Thoracic aorta (tissue), 2 donors: Measurements from ENCODE around the gene HDAC5. TPM values are rescaled to one million over a fixed set of nuclear protein-coding genes. Genes with fewer than 3 reads are reported as not detected.
A peak's percentile ranks its signal among the peaks of the same experiment; 100 is the strongest.

Experiments used
- ATAC-seq: fragments of 150-250 bp; one replicate; pipeline ENCODE4 v1.8.0; 2017; ENCODE audit warnings: low read depth; ENCODE audit not compliant: insufficient number of reproducible peaks, low FRiP score
- DNase-seq: peaks from one replicate; pipeline ENCODE4 v3.0.0-alpha.2; 2020; ENCODE audit warnings: low spot score
- H3K27ac ChIP-seq, 2 donors: fragments of 200-600 bp; sonication (generic); 1 replicate in 1 of 2; 2 replicates in 1 of 2; pipeline ENCODE4 v1.5.1; 2016; ENCODE audit warnings: mild to moderate bottlenecking in 2 of 2, moderate library complexity in 2 of 2
- H3K27me3 ChIP-seq: fragments of 200-600 bp; sonication (generic); replicated peaks from 2 replicates; pipeline ENCODE4 v1.6.0; 2016; ENCODE audit warnings: mild to moderate bottlenecking; ENCODE audit not compliant: insufficient read depth
- H3K36me3 ChIP-seq: fragments of 200-600 bp; sonication (generic); one replicate; pipeline ENCODE4 v1.5.1; 2016
- H3K4me1 ChIP-seq, 2 donors: fragments of 200-600 bp; sonication (generic); 1 replicate in 1 of 2; 2 replicates in 1 of 2; pipeline versions ENCODE4 v1.5.1 to v1.6.0; 2016; ENCODE audit warnings: low read depth in 2 of 2, mild to moderate bottlenecking in 1 of 2; ENCODE audit not compliant: control insufficient read depth in 1 of 2
- H3K4me3 ChIP-seq: fragments of 200-600 bp; sonication (generic); 2 replicates; pipeline ENCODE4 v1.5.1; 2016; ENCODE audit warnings: mild to moderate bottlenecking
- H3K9me3 ChIP-seq: fragments of 200-600 bp; sonication (generic); 2 replicates; pipeline ENCODE4 v1.5.1; 2016
- total RNA-seq, 2 donors: library from RNA; depleted of rRNA; stranded (reverse); fragments of >200 nt; gene quantifications; one replicate each; pipeline versions ENCODE4 v1.1.0 to v1.2.3, GENCODE V29; 2016
- TF ChIP-seq, protein P1 (sequence below): fragments of 200-600 bp; sonication (generic); IDR thresholded peaks from one replicate; pipeline ENCODE4 v1.5.1; 2019; ENCODE audit warnings: antibody characterized with exemption

HDAC5 gene
- total RNA-seq, 2 donors from 2014 or later: 76.9 to 115 TPM

DNA sequence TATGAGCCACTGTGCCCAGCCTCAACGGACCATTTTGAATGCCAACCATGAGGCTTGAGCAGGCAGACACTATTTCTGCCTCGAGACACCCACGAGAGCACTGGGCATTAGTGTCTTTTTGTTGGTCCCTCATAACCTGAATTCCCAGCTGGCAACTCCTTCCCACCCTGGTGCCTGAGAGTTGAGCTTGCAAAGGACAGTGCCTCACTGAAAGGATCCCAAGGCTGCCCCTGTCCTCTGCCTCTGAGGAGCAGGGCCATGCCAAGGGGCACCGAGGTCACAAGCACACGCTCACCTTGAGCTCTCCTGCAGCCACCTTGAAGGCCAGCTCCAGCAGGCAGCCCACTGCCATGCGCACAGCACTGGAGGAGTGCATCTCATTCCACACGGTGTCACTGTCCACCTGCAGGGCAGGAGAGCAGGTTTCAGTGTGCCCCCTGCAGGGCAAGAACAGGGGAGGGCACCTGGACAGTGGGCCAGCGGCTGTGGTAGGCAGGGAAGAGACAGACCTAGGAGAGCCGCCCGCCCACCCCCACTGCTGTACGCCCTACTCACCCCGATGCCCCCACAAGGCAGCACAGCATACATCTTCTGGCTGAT, 40.1 kb downstream of the HDAC5 start:
- no peak overlapping the region for H3K27ac ChIP-seq
- peaks cover 78% of the 10 kb centered on the region for H3K36me3 ChIP-seq
- DNase-seq (no peak), ATAC-seq (no peak)
- H3K4me3 ChIP-seq: no peak overlapping the region
- no peaks in the 10 kb centered on the region for H3K4me1 ChIP-seq
- no peaks in the 10 kb centered on the region for H3K27me3 ChIP-seq
- H3K9me3 ChIP-seq: no peaks in the 10 kb centered on the region
- TF ChIP-seq, protein P1, sequence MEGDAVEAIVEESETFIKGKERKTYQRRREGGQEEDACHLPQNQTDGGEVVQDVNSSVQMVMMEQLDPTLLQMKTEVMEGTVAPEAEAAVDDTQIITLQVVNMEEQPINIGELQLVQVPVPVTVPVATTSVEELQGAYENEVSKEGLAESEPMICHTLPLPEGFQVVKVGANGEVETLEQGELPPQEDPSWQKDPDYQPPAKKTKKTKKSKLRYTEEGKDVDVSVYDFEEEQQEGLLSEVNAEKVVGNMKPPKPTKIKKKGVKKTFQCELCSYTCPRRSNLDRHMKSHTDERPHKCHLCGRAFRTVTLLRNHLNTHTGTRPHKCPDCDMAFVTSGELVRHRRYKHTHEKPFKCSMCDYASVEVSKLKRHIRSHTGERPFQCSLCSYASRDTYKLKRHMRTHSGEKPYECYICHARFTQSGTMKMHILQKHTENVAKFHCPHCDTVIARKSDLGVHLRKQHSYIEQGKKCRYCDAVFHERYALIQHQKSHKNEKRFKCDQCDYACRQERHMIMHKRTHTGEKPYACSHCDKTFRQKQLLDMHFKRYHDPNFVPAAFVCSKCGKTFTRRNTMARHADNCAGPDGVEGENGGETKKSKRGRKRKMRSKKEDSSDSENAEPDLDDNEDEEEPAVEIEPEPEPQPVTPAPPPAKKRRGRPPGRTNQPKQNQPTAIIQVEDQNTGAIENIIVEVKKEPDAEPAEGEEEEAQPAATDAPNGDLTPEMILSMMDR: no peak

DNA sequence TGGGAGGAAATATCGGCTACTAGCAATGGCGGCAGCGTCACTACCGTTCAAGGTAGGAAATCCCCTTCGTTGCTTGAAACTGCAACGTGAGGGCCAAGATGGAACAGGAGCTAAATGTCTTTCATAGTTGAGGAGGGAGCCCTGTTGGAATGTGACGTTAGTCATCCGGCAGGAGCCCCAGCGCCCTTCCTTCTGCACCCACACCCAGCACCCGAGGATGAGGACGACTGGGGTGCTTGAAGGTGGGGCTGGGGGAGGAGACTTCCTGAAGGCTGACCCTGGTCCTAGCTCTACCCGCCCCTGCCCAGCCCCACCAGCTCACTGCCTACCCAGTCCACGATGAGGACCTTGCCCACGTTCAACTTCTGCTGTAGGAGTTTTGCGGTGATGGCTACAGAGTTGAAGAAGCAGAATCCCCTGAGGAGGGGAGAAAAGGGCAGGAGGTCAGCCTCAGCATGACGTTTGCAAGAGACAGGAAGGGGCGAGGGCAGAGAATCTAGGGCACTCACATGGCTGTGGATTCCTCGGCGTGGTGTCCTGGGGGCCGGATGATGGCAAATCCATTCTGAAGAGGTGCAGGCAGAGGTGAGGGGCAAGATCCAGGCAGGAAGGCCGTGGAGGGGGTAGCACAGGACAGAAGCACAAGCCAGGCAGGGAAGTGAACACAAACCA, 41.0 kb downstream of the HDAC5 start:
- no peak overlapping the region for H3K4me3 ChIP-seq
- ATAC-seq: no peak
- H3K27ac ChIP-seq: peak overlapping the region; percentile 18 to 36
- H3K36me3 ChIP-seq: peaks cover 82% of the 10 kb centered on the region
- no peaks in the 10 kb centered on the region for H3K4me1 ChIP-seq
- no peaks in the 10 kb centered on the region for H3K9me3 ChIP-seq
- DNase-seq: no peak
- TF ChIP-seq, protein P1: no peak
- H3K27me3 ChIP-seq: no peaks in the 10 kb centered on the region

DNA sequence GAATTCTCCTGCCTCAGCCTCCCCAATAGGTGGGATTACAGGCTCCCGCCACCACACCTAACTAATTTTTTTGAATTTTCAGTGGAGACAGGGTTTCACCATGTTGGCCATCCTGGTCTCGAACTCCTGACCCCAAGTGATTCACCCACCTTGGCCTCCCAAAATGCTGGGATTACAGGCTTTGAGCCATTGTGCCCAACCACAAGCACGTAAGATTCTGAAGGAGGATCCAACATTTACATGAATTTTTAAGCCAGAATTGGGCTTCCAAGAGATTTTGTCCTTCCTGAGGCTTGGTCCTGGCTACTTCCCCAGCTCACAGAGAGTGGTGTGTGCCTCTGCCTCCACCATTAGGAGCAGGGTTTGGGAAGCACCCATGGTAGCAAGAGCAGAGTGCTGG, 41.8 kb downstream of the HDAC5 start:
- no peaks in the 10 kb centered on the region for H3K27me3 ChIP-seq
- H3K27ac ChIP-seq: peak overlapping the region; percentile 18 to 36
- H3K4me3 ChIP-seq: no peak overlapping the region
- H3K36me3 ChIP-seq: peaks cover 88% of the 10 kb centered on the region
- no peak for ATAC-seq
- no peak for DNase-seq
- no peaks in the 10 kb centered on the region for H3K9me3 ChIP-seq
- no peaks in the 10 kb centered on the region for H3K4me1 ChIP-seq
- TF ChIP-seq, protein P1: no peak

DNA sequence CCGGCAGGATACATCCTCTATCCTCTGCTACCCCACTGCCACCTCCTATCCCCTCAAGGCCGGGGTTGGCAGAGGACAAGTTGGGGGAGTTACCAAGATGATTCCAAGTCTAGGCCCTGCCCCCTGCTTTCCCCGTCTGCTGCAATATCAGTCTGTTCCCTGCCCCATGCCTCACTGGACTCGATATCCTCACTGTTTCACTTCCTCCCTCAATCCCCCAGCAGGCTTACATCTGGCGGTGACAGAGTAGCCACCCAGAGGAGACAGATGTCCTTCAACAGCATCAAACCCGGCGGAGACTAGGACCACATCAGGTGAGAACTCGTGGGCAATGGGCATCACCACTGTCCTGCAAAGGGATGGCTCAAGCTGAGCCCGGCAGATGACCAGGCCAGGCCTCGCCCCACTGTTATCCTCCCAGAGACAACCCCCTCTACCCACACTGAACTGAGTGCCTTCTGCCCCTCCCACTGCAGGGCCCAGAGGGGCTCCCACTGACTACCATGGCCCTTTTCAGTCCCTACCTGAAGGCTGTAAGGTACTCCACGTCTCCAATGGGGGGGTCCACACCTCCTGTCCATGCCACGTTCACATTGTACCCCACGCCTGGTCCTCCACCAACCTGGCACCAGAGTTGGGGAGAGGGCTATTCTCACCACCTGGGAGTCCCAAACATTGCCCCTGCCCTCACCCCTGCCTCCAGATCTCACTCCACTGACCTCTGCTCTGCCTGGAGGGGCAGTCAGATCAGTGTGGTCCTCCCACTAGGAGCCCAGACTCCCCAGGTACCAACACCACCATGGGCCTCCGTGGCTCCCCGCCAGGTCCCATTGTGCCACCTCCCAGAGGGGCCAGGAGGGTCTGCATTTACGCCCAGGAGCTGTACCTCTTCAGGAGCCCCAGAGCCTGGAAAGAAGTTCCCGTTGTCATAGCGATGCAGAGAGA, 43.3 kb downstream of the HDAC5 start:
- TF ChIP-seq, protein P1: no peak
- no peak for ATAC-seq
- peaks cover 87% of the 10 kb centered on the region for H3K36me3 ChIP-seq

DNA sequence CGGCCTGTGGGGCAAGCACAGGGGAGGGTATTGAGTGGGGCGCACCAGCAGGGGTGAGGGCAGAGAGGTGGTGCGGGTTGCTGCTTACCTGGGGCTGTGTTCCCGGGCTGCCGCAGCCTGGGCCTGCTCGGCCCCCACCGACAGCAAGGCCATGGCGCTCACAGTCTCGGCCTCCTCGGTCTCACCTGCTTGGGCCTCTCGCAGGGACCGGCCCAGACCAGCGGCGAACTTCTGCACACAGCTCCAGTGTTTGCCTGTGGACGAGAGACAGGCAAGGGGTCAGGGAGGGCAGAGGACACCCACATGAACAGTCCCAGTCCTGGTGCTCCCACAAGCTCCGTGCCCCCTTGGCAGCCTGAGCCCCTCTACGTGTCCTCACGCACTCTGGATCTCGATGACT, 45.0 kb downstream of the HDAC5 start:
- DNase-seq (no peak), ATAC-seq (no peak)
- Histone ChIP-seq H3K4me1 (no peaks in the 10 kb centered on the region), H3K27me3 (no peaks in the 10 kb centered on the region), H3K9me3 (no peaks in the 10 kb centered on the region), H3K27ac (no peak overlapping the region), H3K4me3 (no peak overlapping the region), H3K36me3 (peaks cover 77% of the 10 kb centered on the region)
- TF ChIP-seq, protein P1: no peak

More for the DNA sequence above, 43.3 kb downstream of the HDAC5 start:
- H3K4me1 ChIP-seq: no peaks in the 10 kb centered on the region
- H3K4me3 ChIP-seq: no peak overlapping the region
- no peak for DNase-seq
- no peaks in the 10 kb centered on the region for H3K9me3 ChIP-seq
- no peak overlapping the region for H3K27ac ChIP-seq
- H3K27me3 ChIP-seq: no peaks in the 10 kb centered on the region
